PC-3 (cell line): ENCODE data around the gene ABCC12. TPM values are rescaled to one million over a fixed set of nuclear protein-coding genes. Genes with fewer than 3 reads are reported as not detected.

Source experiments
- ATAC-seq: fragments of 200-7000 bp; cut with Tn5 transposase; 2 replicates; pipeline ENCODE4 v1.9.1; 2020; ENCODE audit warnings: mild to moderate bottlenecking, moderate library complexity
- BruUV-seq: library from RNA; stranded (reverse); fragments of 400-500 nt; replicated peaks from 2 replicates; lab custom pipeline; 2021; lab: Mats Ljungman, UMichigan
- CTCF ChIA-PET: fragments of 300-600 bp; sonication (Branson Sonifier 250); formaldehyde crosslinking; loops from one replicate; lab custom pipeline; 2022; ENCODE audit warnings: antibody characterized with exemption; lab: Charles Lee
- POLR2A ChIA-PET: fragments of 300-600 bp; sonication (Branson Sonifier 250); formaldehyde crosslinking; loops from one replicate; lab custom pipeline; 2022; ENCODE audit warnings: antibody characterized with exemption; ENCODE audit not compliant: unreplicated experiment; lab: Charles Lee
- DNase-seq: peaks from one replicate; pipeline ENCODE4 v3.0.0-alpha.2; 2015
- H2AFZ ChIP-seq: fragments of 300-600 bp; sonication (generic); 2 replicates; pipeline ENCODE4 v1.6.0; 2016; ENCODE audit warnings: antibody characterized with exemption, low read length
- H3F3A ChIP-seq: fragments of 300-600 bp; sonication (generic); one replicate; pipeline ENCODE4 v1.6.0; 2017; ENCODE audit warnings: antibody characterized with exemption, low read length, control low read depth, mild to moderate bottlenecking; ENCODE audit not compliant: unreplicated experiment
- H3K27ac ChIP-seq: fragments of 300-600 bp; sonication (generic); 2 replicates; pipeline ENCODE4 v1.5.1; 2016; ENCODE audit warnings: mild to moderate bottlenecking, low read length
- H3K27me3 ChIP-seq: fragments of 300-600 bp; sonication (generic); 2 replicates; pipeline ENCODE4 v1.6.1; 2016; ENCODE audit warnings: low read length, mixed read lengths
- H3K36me3 ChIP-seq: fragments of 300-600 bp; sonication (generic); 2 replicates; pipeline ENCODE4 v1.6.1; 2016; ENCODE audit warnings: low read depth, mixed run types, low read length, mixed read lengths
- H3K4me1 ChIP-seq: fragments of 300-600 bp; sonication (generic); 2 replicates; pipeline ENCODE4 v1.5.1; 2016; ENCODE audit warnings: low read length; ENCODE audit not compliant: insufficient read depth
- H3K4me2 ChIP-seq: fragments of 300-600 bp; sonication (generic); 2 replicates; pipeline ENCODE4 v1.6.0; 2016; ENCODE audit warnings: low read length
- H3K4me3 ChIP-seq: fragments of 300-600 bp; sonication (generic); 2 replicates; pipeline ENCODE4 v1.5.1; 2016; ENCODE audit warnings: mild to moderate bottlenecking, low read length, mixed read lengths
- H3K79me2 ChIP-seq: fragments of 300-600 bp; sonication (generic); 2 replicates; pipeline ENCODE4 v1.6.1; 2017; ENCODE audit warnings: low read length, mixed read lengths
- H3K9ac ChIP-seq: fragments of 300-600 bp; sonication (generic); 2 replicates; pipeline ENCODE4 v1.6.0; 2016; ENCODE audit warnings: mild to moderate bottlenecking, low read length
- H3K9me2 ChIP-seq: fragments of 300-600 bp; sonication (generic); replicated peaks from 2 replicates; pipeline ENCODE4 v1.6.1; 2016; ENCODE audit warnings: mixed run types, low read length, mixed read lengths
- H3K9me3 ChIP-seq: fragments of 300-600 bp; sonication (generic); 2 replicates; pipeline ENCODE4 v1.6.1; 2016; ENCODE audit warnings: low read length, mixed read lengths
- H4K20me1 ChIP-seq: fragments of 300-600 bp; sonication (generic); 2 replicates; pipeline ENCODE4 v1.6.1; 2016; ENCODE audit warnings: low read length, mixed read lengths
- CTCF ChIP-seq: fragments of 300-600 bp; sonication (generic); conservative IDR thresholded peaks from 2 replicates; pipeline ENCODE4 v1.5.1; 2017; ENCODE audit warnings: antibody characterized with exemption, low read depth, mild to moderate bottlenecking, low read length
- EZH2 ChIP-seq: fragments of 300-600 bp; sonication (generic); IDR thresholded peaks from one replicate; pipeline ENCODE4 v1.6.1; 2017; ENCODE audit warnings: antibody characterized with exemption, mild to moderate bottlenecking, low read length; ENCODE audit not compliant: unreplicated experiment
- EZH2phosphoT487 ChIP-seq: fragments of 300-600 bp; sonication (generic); IDR thresholded peaks from 2 replicates; pipeline ENCODE4 v1.6.1; 2018; ENCODE audit warnings: mild to moderate bottlenecking, antibody characterized with exemption, low read length, borderline replicate concordance
- intact Hi-C: fragments of 100-400 bp; cut with micrococcal nuclease; formaldehyde crosslinking; loops from 2 replicates; pipeline ENCODE4 v1.9.0; 2023
- total RNA-seq: library from RNA; depleted of rRNA; stranded (reverse); fragments of >200 nt; gene quantifications from 2 replicates; pipeline ENCODE4 v1.2.3, GENCODE V29; 2014

Gene ABCC12
- total RNA-seq, 1 experiment from 2014 or later = not detected

GRCh38 chr16:48156790-48157209, 1.0 kb upstream of the ABCC12 start:
- peak overlapping the region; percentile 74 for H3K27ac ChIP-seq
- BruUV-seq = no TSS peak
- H3K36me3 ChIP-seq = no peaks in the 10 kb centered on the region
- H3K27me3 ChIP-seq = no peaks in the 10 kb centered on the region
- ATAC-seq = peak; percentile 70
- H3K9me2 ChIP-seq = no peaks in the 10 kb centered on the region
- peak; percentile 80 for DNase-seq
- H3K4me3 ChIP-seq = no peak overlapping the region
- H3K9ac ChIP-seq = peak overlapping the region; percentile 47; the same call in 1 of the 2 replicates
- no peaks in the 10 kb centered on the region for H3K79me2 ChIP-seq
- no peaks in the 10 kb centered on the region for H3K9me3 ChIP-seq
- H3F3A ChIP-seq = no peaks in the 10 kb centered on the region
- ChIA-PET POLR2A (interaction anchor here (0.6 kb wide), 1 partner anchor 318 kb away, joined by 4 read pairs; no protein-coding TSS in a partner anchor), CTCF (no interaction called here)
- intact Hi-C loops = loop anchor here (2.0 to 5.0 kb wide), 2 partner anchors 89 to 1016 kb away; no protein-coding TSS in a partner anchor
- peak overlapping the region; percentile 64 for H3K4me2 ChIP-seq
- peaks cover 25% of the 10 kb centered on the region for H3K4me1 ChIP-seq
- H2AFZ ChIP-seq = peak overlapping the region; percentile 79
- TF ChIP-seq CTCF = peak; percentile 80
- no peak for TF ChIP-seq EZH2
- no peak for TF ChIP-seq EZH2phosphoT487
- H4K20me1 ChIP-seq = no peaks in the 10 kb centered on the region

- POLR2A ChIA-PET = no interaction called here
- CTCF ChIA-PET = no interaction called here
- Histone ChIP-seq H3K27me3 (no peaks in the 10 kb centered on the region), H3K9ac (no peak overlapping the region), H3K9me2 (no peaks in the 10 kb centered on the region), H3K4me3 (no peak overlapping the region), H3K4me1 (peaks cover 23% of the 10 kb centered on the region), H3K9me3 (no peaks in the 10 kb centered on the region), H3F3A (no peaks in the 10 kb centered on the region), H2AFZ (no peak overlapping the region), H4K20me1 (no peaks in the 10 kb centered on the region), H3K36me3 (no peaks in the 10 kb centered on the region), H3K27ac (no peak overlapping the region), H3K4me2 (no peak overlapping the region), H3K79me2 (no peaks in the 10 kb centered on the region)
- TF ChIP-seq EZH2 (no peak), EZH2phosphoT487 (no peak), CTCF (no peak)
- no peak for DNase-seq
- ATAC-seq = no peak
- no TSS peak for BruUV-seq
- intact Hi-C loops = no loop called here
Observed at GRCh38 chr16:48153774-48154173, 2.0 kb downstream of the ABCC12 start.

GRCh38 chr16:48152226-48152625, 3.6 kb downstream of the ABCC12 start:
- TF ChIP-seq EZH2 (no peak), EZH2phosphoT487 (no peak), CTCF (no peak)
- H3F3A ChIP-seq = no peaks in the 10 kb centered on the region
- no peak overlapping the region for H3K4me3 ChIP-seq
- H3K27me3 ChIP-seq = no peaks in the 10 kb centered on the region
- no peak overlapping the region for H3K9ac ChIP-seq
- no peak overlapping the region for H2AFZ ChIP-seq
- H3K79me2 ChIP-seq = no peaks in the 10 kb centered on the region
- POLR2A ChIA-PET = no interaction called here
- no peak overlapping the region for H3K27ac ChIP-seq
- H3K4me2 ChIP-seq = no peak overlapping the region
- intact Hi-C loops = no loop called here
- no TSS peak for BruUV-seq
- H3K9me2 ChIP-seq = no peaks in the 10 kb centered on the region
- DNase-seq (no peak), ATAC-seq (no peak)
- no peaks in the 10 kb centered on the region for H3K9me3 ChIP-seq
- no peaks in the 10 kb centered on the region for H3K36me3 ChIP-seq
- H3K4me1 ChIP-seq = peaks cover 7% of the 10 kb centered on the region; the same call in 1 of the 2 replicates
- CTCF ChIA-PET = no interaction called here
- no peaks in the 10 kb centered on the region for H4K20me1 ChIP-seq
